HG02588 (cell line): Measurements from ENCODE around the gene SCARB1.

Experiments used
- ATAC-seq: cut with Tn5 transposase; IDR thresholded peaks from one replicate; pipeline ENCODE4 v1.9.1; 2021; ENCODE audit warnings: mild to moderate bottlenecking, moderate library complexity; ENCODE audit not compliant: unreplicated experiment

SCARB1 gene

GRCh38 chr12:124734224-124734788 lies 129.4 kb downstream of the SCARB1 start:
- ATAC-seq: no peak

GRCh38 chr12:124733086-124733485 lies 130.6 kb downstream of the SCARB1 start:
- ATAC-seq: no peak

- ATAC-seq: no peak
Measured at GRCh38 chr12:124732275-124733075, 131.2 kb downstream of the SCARB1 start.

- ATAC-seq: no peak
Measured at GRCh38 chr12:124731869-124732268, 131.8 kb downstream of the SCARB1 start.

- no peak for ATAC-seq
Measured at GRCh38 chr12:124730455-124730932, 133.2 kb downstream of the SCARB1 start.

GRCh38 chr12:124727922-124728321 lies 135.7 kb downstream of the SCARB1 start:
- no peak for ATAC-seq

GRCh38 chr12:124727264-124727800 lies 136.3 kb downstream of the SCARB1 start:
- ATAC-seq: no peak
